Left cardiac atrium (tissue), 4 donors: ENCODE data around the gene SYT6. TPM values are rescaled to one million over a fixed set of nuclear protein-coding genes. Genes with fewer than 3 reads are reported as not detected.
A peak's percentile ranks its signal among the peaks of the same experiment; 100 is the strongest.
"Not testable (repeated sequence)": the region's sequence is repeated elsewhere in the genome, so short reads cannot be mapped to it uniquely, and the experiment has no call there.

ENCODE experiments used
- ATAC-seq, 2 donors: fragments of 200-7000 bp; cut with Tn5 transposase; one replicate each; pipeline ENCODE4 v1.9.1; 2020; ENCODE audit warnings: mild to moderate bottlenecking in 2 of 2, moderate library complexity in 2 of 2
- DNase-seq: peaks from one replicate; pipeline ENCODE4 v3.0.0-alpha.2; 2020
- intact Hi-C, 2 donors: fragments of 100-400 bp; cut with DNase I; formaldehyde crosslinking; loops; one replicate each; pipeline versions ENCODE4 v1.14.1 to v1.15.1; 2022 to 2023
- total RNA-seq, 2 donors: library from RNA; stranded (reverse); fragmentation: NEBNext Ultra II Directional; extraction: Animal tissue kit (Norgen Biotek cat#: 25700); gene quantifications; one replicate each; pipeline ENCODE4 v1.2.1, GENCODE V29; 2021
- donor health status: DM: no; HTN: yes; CAD: no.
- donor health status: DM: no; HTN: yes; CAD: no; lungs with severe emphysema.
- donor health status: DM: yes; HTN: yes; CAD: no.
- donor health status: Dilated cardiomyopathy.

The SYT6 gene
- total RNA-seq, 2 donors from 2014 or later, result not detected

DNA sequence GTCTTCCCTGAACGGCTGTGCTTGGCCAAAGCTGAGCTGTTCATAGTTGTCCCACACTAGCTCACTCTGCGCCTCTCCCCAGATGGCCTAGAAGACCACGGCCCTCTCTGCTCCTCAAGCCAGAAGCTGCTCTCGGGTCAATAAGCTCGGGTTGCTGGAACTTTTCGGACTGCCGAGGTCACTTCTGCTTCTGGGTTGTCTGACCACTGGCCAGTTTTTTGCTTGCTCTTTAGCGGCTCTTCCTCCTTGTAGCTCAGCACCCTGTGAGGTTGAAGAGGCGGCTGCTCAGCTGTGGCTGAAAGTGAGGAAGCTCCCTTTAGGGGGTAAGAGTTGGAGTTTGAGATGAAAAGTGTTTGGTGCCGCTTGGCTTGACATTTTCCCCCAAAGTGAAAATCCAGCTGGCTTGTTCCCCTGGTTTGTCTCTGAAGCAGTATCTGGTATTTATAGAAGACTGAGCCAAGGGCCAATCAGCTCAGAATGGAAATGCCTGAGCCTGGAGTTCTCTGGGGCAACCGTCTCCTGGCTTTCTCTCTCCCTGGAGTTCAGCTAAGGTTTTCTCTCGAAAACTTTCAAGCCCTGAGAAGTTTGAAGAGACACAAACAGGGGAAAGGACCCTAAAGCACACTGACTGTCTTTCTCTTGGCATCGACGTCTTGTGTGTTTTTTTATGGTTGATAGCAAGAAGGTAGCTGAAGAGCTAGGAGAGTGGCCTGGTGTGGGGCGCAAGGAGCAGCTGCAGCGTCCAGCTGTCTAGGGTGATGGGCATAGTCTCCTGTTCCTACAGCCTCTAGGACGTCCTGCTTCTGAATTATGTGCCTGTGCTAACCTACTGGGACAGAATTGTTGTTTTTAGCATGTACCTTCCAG, 72.0 kb downstream of the SYT6 start:
- intact Hi-C loops, result no loop called here
- ATAC-seq (peak; percentile 67 to 74), DNase-seq (peak; percentile 26)

DNA sequence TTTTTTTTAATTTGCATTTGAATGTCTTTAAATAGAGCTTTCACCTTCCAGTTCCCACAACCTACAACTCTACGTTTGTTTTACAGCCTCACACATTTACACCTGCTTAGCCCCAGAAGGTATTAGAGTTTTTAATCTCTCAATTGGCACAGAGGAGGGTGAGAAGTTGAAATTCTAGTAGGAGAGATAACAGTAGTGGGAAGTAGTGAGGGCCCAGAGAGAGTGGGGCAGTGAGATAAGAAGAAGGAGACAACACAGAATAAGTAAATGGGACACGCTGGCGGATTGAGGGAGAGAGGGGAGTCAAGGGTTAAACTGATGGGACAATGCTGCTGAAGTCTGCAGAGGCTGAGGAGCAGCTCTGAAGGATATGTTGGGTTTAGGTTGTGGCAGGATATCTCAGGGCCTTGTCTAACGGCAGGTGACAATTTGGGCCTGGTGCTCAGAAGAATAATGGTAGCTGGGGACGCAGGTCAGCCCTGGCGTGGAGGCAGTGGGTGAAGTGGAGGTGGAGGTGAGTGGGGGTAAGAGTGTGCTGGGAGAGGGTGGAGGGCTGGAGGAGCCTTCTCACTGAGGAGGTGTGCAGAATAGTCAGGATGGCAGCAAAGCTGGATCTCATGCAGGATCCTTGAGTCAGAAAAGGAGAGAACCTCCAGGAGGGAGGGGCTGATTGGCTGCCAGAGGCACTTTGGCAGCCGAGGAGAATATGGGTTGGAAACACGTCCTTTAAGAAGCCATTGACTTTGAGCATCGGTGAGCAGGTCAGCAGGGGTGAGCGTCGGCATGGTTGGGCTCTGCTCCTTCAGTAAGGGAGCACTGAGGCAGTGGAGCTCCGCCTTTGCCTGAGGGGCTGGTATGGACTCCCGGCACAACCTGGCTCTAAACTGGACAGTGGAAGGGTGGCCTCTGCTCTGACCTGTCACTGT, 72.9 kb downstream of the SYT6 start:
- peak in 1 of 2 donors; percentile 23 for ATAC-seq
- intact Hi-C loops, result no loop called here
- no peak for DNase-seq

DNA sequence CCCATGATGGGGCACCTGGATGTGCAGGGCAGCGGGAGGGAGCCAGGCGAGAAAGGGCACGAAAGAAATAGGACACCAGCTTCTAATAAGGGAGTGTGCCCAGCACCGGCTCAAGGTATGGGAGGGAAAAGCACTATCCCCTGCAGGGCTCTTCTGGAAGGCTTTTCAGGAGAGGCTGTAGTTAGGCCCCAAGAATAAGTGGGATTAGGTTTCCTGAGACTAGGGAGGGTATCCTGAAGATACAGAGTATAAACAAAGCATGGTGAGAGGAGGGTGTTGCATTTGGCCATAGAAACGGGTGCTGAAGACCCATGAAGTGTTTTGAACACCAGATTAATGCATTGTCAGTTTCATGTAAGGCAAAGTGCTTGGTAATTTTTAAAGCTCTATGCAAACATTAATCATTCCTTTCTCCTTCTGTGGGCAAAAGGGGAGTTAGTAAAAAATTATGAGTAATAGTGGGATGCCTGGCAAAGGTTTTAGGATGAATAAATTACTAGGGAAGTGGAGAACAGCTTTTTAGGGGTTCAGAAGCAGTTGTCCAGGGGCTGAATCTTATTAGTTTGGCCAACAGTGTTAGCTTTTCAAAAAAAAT, 74.0 kb downstream of the SYT6 start:
- ATAC-seq, result no peak
- intact Hi-C loops, result no loop called here
- DNase-seq, result no peak

DNA sequence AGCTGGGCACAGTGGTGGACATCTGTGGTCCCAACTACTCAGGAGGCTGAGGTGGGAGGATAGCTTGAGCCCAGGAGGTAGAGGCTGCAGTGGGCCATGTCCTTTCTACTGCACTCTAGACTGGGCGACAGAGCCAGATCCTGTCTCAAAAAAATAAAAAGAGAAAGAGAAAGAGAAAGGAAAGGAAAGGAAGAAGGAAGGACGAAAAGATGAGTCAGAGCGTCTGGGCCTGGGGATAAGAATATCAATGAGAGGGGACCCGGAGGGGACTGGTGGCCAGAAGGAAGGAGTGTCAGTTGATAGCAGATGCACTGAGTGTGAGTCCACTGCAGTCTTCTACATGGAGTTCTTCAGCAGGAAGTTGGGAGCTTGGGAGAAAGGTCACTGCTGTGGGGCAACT, 75.6 kb downstream of the SYT6 start:
- intact Hi-C loops, result no loop called here
- no peak for DNase-seq
- ATAC-seq, result no peak

DNA sequence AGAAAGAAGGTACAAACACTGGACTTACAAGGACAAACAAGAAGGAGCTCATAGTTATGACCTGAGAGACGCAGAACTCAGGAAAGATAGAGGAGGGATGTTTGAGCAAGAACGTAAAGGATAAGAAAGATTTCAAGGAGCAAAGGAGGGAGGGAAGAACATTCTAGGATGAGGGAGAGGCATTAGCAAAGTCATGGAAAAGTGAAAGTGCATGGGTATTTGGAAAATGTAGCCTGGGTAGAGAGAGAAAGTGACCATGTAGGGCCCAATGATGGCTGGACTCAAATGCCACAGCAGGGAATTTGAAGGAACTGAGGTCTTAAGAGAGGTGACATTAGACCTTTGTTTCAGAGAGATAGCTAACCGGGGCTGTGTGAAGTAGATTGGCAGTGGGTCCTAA, 76.5 kb downstream of the SYT6 start:
- intact Hi-C loops, result no loop called here
- DNase-seq (no peak), ATAC-seq (no peak)

DNA sequence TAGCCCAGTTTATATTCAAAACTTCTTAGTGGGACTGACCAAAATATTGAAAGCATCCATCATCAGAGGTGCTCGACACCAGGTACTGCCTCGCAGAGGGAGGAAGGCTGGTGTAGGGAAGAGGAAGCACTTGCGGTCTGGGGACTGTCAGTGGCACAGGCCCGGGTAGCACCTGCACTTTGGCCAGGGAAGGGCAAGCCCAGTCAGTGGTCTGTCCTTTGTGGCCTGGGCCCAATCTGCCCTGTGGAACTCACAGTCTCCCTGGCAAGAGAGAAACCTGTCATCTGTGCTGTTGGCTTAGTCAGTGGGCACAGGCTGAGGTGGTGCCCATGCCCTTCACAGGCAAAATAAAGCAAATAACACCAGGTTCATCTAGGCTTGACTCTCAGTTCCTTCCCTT, 77.4 kb downstream of the SYT6 start:
- DNase-seq, result no peak
- no peak for ATAC-seq
- intact Hi-C loops, result no loop called here

DNA sequence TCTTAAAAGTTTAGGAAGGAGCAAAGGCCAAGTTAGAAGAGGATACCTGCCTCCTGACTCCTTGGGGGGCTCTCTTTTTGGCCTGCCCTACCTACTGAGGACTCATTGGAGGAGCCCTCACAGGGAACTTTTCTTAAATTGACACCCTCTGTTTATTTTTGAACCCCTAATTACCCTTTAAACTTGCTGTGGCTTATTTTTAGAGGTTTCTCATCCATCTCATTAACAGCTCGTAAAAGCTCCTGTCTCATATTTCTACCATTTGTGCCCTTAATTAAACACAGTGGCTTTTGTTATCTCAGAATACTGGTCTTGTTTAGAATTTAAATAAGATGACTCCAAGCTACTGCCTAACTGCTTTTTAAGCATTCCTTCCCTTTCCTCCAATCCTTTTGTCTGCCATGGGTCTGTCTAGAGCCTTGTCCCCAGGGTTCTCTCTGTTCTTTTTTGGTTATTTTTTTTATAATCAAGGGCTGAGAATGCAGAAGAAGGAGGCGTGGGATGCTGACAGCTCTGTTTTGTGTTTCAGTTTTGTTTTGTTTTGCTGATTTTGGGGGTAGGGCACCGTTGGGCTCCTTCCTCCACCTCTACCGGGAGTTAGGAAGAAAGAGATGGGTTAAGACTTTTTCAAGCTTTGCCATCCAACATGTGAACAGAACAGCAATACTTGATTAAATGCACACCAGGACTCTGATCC, 78.0 kb downstream of the SYT6 start:
- ATAC-seq (no peak), DNase-seq (no peak)
- intact Hi-C loops, result no loop called here

DNA sequence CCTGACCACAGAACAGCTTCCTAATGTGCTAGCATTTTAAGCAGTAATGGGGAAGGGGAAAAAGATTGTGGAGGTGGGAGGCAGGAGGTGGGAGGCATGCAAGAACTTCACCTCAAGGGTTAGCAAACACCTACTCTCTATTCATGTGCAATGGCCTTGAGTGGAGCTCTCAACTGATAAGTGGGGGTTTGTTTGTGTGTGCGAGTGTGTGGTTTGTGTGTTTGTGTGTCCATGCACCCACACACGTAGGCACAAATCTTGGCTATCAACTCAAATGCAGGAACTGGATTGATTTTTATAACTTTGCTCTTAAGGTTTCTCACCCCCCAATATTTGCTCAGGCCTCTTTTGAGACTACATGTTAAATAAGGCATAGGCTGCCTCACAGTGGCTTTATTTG, 78.6 kb downstream of the SYT6 start:
- intact Hi-C loops, result no loop called here
- no peak for ATAC-seq
- DNase-seq, result no peak

DNA sequence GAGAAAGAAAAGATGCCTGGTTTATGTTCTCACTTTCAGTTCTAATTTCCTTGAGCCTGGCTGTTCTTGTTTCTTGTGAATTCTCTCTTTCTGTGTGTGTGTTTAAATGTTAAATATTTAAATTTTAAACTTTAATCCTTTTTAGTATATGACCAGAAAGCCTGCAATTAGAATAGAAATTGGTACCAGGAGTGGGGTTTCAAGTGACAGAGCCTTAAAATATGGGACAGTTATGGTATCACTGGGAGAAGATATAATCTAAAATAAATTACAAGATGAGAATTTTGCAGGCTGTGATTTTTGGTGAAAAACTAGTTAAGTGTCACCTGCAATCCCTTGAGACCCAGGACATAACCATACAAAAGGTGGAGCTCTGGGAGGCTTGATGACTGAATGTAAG, 81.4 kb downstream of the SYT6 start:
- DNase-seq (no peak), ATAC-seq (no peak)
- intact Hi-C loops, result no loop called here

DNA sequence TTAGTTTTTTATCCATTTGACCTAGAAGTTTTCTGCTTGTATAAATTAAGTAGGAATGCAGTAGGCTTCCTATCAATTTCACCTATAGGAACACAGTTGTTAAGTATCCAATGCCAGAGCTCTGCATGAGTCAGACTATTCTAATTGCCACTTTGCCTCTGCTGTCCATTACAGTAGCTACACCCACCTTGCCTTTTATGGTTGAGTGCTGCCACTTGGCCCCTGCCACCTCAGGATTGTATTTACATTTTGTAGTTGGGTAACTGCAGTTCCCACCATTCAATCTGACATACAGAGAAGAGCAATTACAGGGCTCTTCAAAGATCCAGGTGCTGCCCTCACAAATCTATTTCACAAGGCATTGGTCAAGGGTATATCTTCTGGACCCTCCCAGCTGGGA, 83.9 kb downstream of the SYT6 start:
- intact Hi-C loops, ATAC-seq, DNase-seq: not testable (repeated sequence)

DNA sequence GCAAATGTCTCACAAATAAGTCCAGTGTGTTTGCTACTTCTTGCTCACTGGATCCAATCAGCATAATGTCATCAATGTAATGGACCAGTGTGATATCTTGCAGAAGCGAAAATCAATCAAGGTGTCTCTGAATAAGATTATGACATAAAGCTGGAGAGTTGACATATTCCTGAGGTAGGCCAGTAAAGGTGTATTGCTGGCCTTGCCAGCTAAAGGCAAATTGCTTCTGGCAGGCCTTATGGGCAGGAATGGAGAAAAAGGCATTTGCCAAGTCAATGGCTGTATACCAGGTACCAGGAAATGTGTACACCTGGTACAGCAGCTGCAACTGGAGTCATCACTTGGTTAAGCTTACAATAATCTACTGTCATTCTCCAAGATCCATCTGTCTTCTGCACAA, 85.0 kb downstream of the SYT6 start:
- DNase-seq, ATAC-seq, intact Hi-C loops: not testable (repeated sequence)

DNA sequence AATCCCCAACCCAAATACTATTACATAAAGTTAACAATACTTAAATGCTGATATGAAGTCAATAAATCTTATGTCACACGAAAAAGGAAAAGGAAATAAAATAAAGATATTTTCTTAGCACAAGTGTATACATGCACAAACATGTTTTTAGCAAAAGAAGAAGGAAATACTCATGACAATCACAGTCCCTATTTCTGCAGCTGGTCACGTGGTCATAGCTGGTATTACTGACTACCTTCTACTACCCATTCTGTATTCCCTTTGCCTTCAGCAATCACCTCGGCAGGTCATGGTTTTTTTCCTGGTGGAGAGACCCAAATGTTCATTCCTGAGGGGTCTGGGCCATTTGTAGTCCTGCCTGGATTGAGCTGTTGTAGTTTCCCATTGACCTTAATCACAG, 88.0 kb downstream of the SYT6 start:
- ATAC-seq, DNase-seq, intact Hi-C loops: not testable (repeated sequence)

DNA sequence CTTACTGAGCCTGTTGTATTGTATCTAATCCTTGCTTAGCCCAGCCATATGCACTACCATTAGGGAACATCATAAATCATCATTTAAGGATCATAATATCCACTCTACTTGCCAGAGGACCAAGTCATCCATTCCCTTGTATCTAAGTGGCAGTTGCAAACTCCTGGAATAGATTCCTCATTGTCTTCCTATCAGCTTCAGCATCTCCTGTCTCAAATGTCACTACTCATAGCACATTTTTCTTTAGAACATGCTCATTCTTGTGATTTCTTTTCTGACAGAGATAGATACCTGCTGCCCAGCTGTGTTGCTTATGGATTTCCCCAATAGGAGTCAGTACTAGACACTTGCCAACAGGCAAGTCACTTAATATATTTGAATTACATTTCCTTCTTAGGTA, 90.1 kb downstream of the SYT6 start:
- DNase-seq, result no peak
- intact Hi-C loops, result no loop called here
- ATAC-seq, result no peak

DNA sequence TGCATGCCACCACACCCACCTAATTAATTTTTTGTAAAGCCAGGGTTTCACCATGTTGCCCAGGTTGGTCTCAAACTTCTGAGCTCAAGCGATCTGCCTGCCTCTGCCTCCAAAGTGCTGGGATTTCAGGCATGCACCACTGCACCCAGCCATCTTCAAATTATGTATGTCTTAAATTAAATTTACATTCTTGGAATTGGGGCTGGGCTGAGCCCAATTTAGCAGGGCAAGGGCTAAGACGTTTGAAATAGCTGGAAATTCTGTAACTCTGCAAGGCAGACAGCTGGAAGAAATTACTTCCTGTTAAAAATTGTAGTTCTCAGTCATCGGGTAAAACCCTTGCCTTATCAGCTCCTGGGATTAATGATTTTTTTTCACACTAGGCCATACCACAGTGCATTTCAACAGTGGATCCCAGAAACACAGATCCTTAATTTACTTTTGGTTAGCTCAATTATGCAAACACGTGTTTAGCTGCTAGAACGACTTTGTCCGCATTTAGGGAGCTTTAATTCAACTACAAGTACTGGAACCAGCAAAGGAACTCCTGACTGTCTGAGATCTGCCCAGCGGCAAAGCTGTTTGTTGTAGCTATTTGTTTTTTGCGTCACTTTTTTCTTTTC, 91.1 kb downstream of the SYT6 start:
- no peak for DNase-seq
- no peak for ATAC-seq
- intact Hi-C loops, result no loop called here

DNA sequence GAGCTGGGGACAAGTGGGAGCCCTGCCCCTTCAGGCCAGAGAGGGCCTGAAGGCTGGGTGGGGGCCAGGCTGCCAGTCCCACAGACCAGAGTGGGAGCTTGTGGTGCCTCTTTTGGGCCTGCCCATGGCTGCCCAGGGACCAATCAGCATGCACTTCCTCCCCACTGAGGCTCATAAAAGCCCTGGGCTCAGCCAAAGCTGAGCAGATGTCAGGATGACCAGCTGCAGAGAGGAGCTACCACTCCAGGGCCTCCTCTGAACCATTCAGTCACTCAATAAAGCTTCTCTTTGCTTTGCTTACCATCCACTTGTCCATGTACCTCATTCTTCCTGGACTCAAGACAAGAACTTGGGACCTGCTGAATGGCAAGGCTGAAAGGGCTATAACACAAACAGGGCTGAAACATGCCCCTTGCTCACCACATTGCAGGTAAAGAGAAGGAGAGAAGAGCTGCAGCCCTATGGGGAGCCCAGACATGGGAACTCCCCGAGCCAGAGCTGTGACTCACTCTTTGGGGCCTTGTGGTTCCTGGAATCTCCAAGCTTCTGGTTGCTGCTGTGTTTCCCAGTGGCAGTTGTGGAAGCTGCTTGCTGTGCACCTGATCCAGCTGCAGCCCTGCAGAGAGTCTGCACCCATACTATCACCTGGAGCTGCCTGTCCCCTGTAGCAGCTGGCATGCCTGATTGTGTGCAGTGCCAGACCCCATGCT, 92.4 kb downstream of the SYT6 start:
- intact Hi-C loops, result no loop called here
- ATAC-seq (no peak), DNase-seq (no peak)

DNA sequence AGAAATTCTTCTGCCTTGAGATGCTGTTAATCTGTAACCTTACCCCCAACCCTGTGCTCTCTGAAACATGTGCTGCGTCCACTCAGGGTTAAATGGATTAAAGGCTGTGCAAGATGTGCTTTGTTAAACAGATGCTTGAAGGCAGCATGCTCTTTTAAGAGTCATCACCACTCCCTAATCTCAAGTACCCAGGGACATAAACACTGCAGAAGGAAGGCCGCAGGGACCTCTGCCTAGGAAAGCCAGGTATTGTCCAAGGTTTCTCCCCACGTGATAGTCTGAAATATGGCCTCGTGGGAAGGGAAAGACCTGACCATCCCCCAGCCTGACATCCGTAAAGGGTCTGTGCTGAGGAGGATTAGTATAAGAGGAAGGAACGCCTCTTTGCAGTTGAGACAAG, 95.4 kb downstream of the SYT6 start:
- DNase-seq, intact Hi-C loops, ATAC-seq: not testable (repeated sequence)

DNA sequence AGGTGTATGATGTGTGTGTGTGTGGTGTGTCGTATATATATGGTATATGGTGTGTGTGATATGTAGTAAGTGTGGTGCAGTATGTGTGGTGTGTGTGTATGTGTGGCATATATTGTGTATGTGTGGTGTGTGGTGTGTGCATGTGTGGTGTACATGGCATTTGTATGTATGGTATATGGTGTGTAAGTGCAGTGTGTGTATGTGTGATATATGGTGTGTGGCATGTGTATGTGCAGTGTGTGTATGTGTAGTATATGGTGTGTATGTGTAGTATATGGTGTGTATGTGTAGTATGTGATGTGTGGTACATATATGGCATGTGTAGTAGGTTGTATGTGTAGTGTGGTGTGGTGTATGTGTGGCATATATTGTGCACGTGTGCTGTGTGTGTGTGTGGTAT, 99.5 kb downstream of the SYT6 start:
- DNase-seq (no peak), ATAC-seq (no peak)
- intact Hi-C loops, result no loop called here

DNA sequence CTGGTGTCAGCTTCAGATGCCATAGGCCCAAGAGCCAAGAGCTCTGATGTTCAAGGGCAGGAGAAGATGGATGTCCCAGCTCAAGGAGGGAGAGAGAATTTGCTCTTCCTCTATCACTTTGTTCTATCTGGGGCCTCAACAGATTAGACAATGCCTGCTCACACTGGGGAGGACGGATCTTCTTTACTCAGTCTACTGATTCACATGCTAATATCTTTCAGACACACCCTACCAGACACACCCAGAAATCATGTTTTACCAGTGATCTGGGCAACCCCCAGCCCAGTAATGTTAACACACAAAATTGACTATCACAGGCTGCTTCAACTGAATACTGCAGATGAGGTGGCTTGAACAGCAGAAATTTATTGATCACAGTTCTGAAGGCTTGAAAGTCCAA, 105.4 kb downstream of the SYT6 start:
- no peak for DNase-seq
- intact Hi-C loops, result no loop called here
- no peak for ATAC-seq
